Measurements from ENCODE around the gene EPHA6. TPM values are rescaled to one million over a fixed set of nuclear protein-coding genes. Genes with fewer than 3 reads are reported as not detected.

EPHA6 gene
- total RNA-seq, 1 experiment from 2014 or later, result 0.61 TPM

DNA sequence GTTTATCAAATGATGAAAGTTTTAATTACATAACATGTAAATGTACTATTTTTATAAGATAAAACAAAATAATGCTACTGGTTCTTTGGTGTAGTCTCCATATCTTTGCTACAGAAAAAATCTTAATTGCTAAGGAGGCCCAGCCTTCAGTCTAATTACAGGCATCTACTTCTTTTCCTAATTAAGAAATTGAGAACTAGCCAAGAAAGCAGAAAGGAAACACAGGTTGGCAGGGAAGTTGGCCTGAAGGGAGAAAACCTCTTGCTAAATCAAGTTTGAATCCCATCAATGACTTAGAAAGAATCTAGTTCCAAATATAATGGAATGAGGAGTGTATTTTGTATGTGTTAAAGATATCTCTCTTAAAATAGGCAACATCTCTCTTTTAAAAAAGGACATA lies 737.8 kb downstream of the EPHA6 start:
- Histone ChIP-seq H4K5ac (ENCODE audit: insufficient read length, low read depth, low read length) (no peak overlapping the region), H2AK5ac (ENCODE audit: insufficient read length, low read length) (no peak overlapping the region), H3K79me1 (ENCODE audit: insufficient read depth, low read depth, low read length, poor library complexity, severe bottlenecking) (no peaks in the 10 kb centered on the region), H2BK15ac (ENCODE audit: low read depth, low read length) (no peak overlapping the region), H3K27ac (ENCODE audit: insufficient read length, low read depth, low read length) (no peak overlapping the region), H3K27me3 (ENCODE audit: insufficient read depth, low read length) (no peaks in the 10 kb centered on the region), H4K91ac (ENCODE audit: insufficient read length, low read depth, low read length) (no peak overlapping the region), H3K23ac (ENCODE audit: insufficient read length, low read depth, low read length) (no peak overlapping the region), H3K9me3 (ENCODE audit: control insufficient read depth, low read depth, low read length) (no peaks in the 10 kb centered on the region), H3K4me1 (ENCODE audit: insufficient read depth, low read length) (no peaks in the 10 kb centered on the region), H2BK120ac (ENCODE audit: low read depth, low read length, poor library complexity, severe bottlenecking) (no peak overlapping the region), H3K56ac (ENCODE audit: insufficient read length, low read depth, low read length) (no peak overlapping the region), H3K14ac (ENCODE audit: insufficient read depth, low read length) (no peak overlapping the region), H3K9ac (ENCODE audit: extremely low read depth, insufficient read length, low read length) (no peak overlapping the region), H3K18ac (ENCODE audit: insufficient read length, low read depth, low read length) (no peak overlapping the region), H3K79me2 (ENCODE audit: insufficient read depth, low read length) (no peaks in the 10 kb centered on the region), H3T11ph (ENCODE audit: low read length) (no peak overlapping the region), H2BK12ac (ENCODE audit: insufficient read length, low read depth, low read length) (no peak overlapping the region), H2AFZ (ENCODE audit: low read length) (no peak overlapping the region), H3K4ac (ENCODE audit: low read depth, low read length) (no peak overlapping the region), H4K8ac (replicated peaks; ENCODE audit: insufficient read length, low read depth, low read length) (no peak overlapping the region), H3K23me2 (ENCODE audit: insufficient read length, low read depth, low read length, poor library complexity, severe bottlenecking) (no peaks in the 10 kb centered on the region), H2BK20ac (ENCODE audit: low read depth, low read length, poor library complexity, severe bottlenecking) (no peak overlapping the region), H3K4me2 (ENCODE audit: insufficient read depth, insufficient read length, low read length) (no peak overlapping the region), H2BK5ac (ENCODE audit: insufficient read length, low read length) (no peak overlapping the region), H4K20me1 (ENCODE audit: control insufficient read depth, insufficient read depth, insufficient read length) (no peaks in the 10 kb centered on the region)
- TF ChIP-seq, protein P1, sequence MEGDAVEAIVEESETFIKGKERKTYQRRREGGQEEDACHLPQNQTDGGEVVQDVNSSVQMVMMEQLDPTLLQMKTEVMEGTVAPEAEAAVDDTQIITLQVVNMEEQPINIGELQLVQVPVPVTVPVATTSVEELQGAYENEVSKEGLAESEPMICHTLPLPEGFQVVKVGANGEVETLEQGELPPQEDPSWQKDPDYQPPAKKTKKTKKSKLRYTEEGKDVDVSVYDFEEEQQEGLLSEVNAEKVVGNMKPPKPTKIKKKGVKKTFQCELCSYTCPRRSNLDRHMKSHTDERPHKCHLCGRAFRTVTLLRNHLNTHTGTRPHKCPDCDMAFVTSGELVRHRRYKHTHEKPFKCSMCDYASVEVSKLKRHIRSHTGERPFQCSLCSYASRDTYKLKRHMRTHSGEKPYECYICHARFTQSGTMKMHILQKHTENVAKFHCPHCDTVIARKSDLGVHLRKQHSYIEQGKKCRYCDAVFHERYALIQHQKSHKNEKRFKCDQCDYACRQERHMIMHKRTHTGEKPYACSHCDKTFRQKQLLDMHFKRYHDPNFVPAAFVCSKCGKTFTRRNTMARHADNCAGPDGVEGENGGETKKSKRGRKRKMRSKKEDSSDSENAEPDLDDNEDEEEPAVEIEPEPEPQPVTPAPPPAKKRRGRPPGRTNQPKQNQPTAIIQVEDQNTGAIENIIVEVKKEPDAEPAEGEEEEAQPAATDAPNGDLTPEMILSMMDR (conservative IDR thresholded peaks at IDR 0.05), result no peak
- DNase-seq, result no peak
- no peaks in the 10 kb centered on the region for H3K27me3 Mint-ChIP-seq (ENCODE audit: low read depth)
- no peak overlapping the region for H3K4me3 Mint-ChIP-seq
- peaks cover 15 to 19% of the 10 kb centered on the region in 2 experiments for H3K9me3 Mint-ChIP-seq
- no peak overlapping the region for H3K27ac Mint-ChIP-seq
- no peaks in the 10 kb centered on the region; a peak in 1 of 4 replicates for H3K4me1 Mint-ChIP-seq
- H3K36me3 Mint-ChIP-seq (ENCODE audit: insufficient read depth in 1 of 3, low read depth in 3 of 3), result peaks cover 0 to 17% (median 4%) of the 10 kb centered on the region in 3 experiments; a peak in 6 of 7 replicates
